HCT116 (cell line): ENCODE results near the gene MRPS7. TPM values are rescaled to one million over a fixed set of nuclear protein-coding genes. Genes with fewer than 3 reads are reported as not detected.

Experiments
- ATAC-seq: fragments of 200-7000 bp; cut with Tn5 transposase; 2 replicates; pipeline ENCODE4 v1.9.1; 2020; ENCODE audit warnings: mild to moderate bottlenecking, moderate library complexity
- BruUV-seq: library from RNA; stranded (reverse); fragments of 400-500 nt; replicated peaks from 2 replicates; lab custom pipeline; 2021; lab: Mats Ljungman, UMichigan
- CTCF ChIA-PET: fragments of 300-600 bp; sonication (Branson Sonifier 250); formaldehyde crosslinking; loops from one replicate; lab custom pipeline; 2021; ENCODE audit warnings: antibody characterized with exemption; lab: Charles Lee
- POLR2A ChIA-PET: fragments of 300-600, 350-600 bp; sonication (Branson Sonifier 250); formaldehyde crosslinking; loops from one replicate; lab custom pipeline; 2021; ENCODE audit warnings: antibody characterized with exemption; lab: Charles Lee
- RAD21 ChIA-PET, 2 experiments: fragments of 300-600 bp; sonication (Branson Sonifier 250); formaldehyde crosslinking; loops; one replicate each; lab custom pipeline; 2023; ENCODE audit warnings: low total read pairs in 2 of 2; ENCODE audit not compliant: uncharacterized antibody in 2 of 2, unreplicated experiment in 2 of 2, low non-redundant PET in 1 of 2; lab: Charles Lee
- DNase-seq: peaks from one replicate; pipeline ENCODE4 v3.0.0-alpha.2; 2010; ENCODE audit warnings: low read depth, low spot score
- H2AFZ ChIP-seq: fragments of 200-600 bp; shearing (Covaris generic), sonication (generic); 2 replicates; pipeline ENCODE4 v1.6.1; 2017; ENCODE audit warnings: low read depth, mixed run types, mixed read lengths, antibody characterized with exemption, low read length; ENCODE audit not compliant: poor library complexity, severe bottlenecking
- H3K27ac ChIP-seq: 2 replicates; pipeline ENCODE4 v1.5.1; 2012; ENCODE audit warnings: low read depth, low read length
- H3K27me3 ChIP-seq: fragments of 200-600 bp; sonication (generic); 2 replicates; pipeline ENCODE4 v1.6.1; 2016; ENCODE audit warnings: mixed run types, low read length, mixed read lengths; ENCODE audit not compliant: insufficient read depth
- H3K36me3 ChIP-seq, 2 experiments: fragments of 200-500 bp in 1 of 2; fragments of 200-600 bp in 1 of 2; sonication (Bioruptor generic) in 1 of 2; sonication (generic) in 1 of 2; 2 replicates each; pipeline versions ENCODE4 v1.5.1 to v1.6.1; 2014 to 2016; ENCODE audit warnings: low read length in 2 of 2, inconsistent platforms in 1 of 2, mixed read lengths in 1 of 2, mixed run types in 1 of 2; ENCODE audit not compliant: insufficient read depth in 2 of 2, control insufficient read depth in 1 of 2
- H3K4me1 ChIP-seq, 2 experiments: fragments of 200-600 bp in 1 of 2; sonication (generic) in 1 of 2; 2 replicates each; pipeline versions ENCODE4 v1.5.1 to v1.6.1; 2012 to 2017; ENCODE audit warnings: low read length in 2 of 2, inconsistent platforms in 1 of 2, mild to moderate bottlenecking in 1 of 2, mixed read lengths in 1 of 2, mixed run types in 1 of 2, moderate library complexity in 1 of 2; ENCODE audit not compliant: insufficient read depth in 2 of 2, control insufficient read depth in 1 of 2
- H3K4me2 ChIP-seq: fragments of 200-600 bp; sonication (generic); 2 replicates; pipeline ENCODE4 v1.6.1; 2017; ENCODE audit warnings: mixed run types, low read length, mixed read lengths
- H3K4me3 ChIP-seq, 2 experiments: fragments of 200-600 bp in 1 of 2; sonication (generic) in 1 of 2; replicated peaks in 1 of 2; 2 replicates each; pipeline ENCODE4 v1.5.1; 2011 to 2016; ENCODE audit warnings: low read length in 2 of 2, control low read depth in 1 of 2, low read depth in 1 of 2, mild to moderate bottlenecking in 1 of 2, mixed read lengths in 1 of 2, mixed run types in 1 of 2
- H3K79me2 ChIP-seq: fragments of 200-600 bp; sonication (generic); 2 replicates; pipeline ENCODE4 v1.6.1; 2017; ENCODE audit warnings: mild to moderate bottlenecking, mixed run types, low read length, moderate library complexity, mixed read lengths; ENCODE audit not compliant: insufficient read depth
- H3K9ac ChIP-seq: fragments of 200-600 bp; sonication (generic); 2 replicates; pipeline ENCODE4 v1.6.1; 2016; ENCODE audit warnings: low read length, mixed read lengths
- H3K9me2 ChIP-seq: fragments of 200-600 bp; sonication (generic), shearing (Covaris generic); 2 replicates; pipeline ENCODE4 v1.6.1; 2017; ENCODE audit warnings: mixed run types, mild to moderate bottlenecking, moderate library complexity; ENCODE audit not compliant: insufficient read depth
- H3K9me3 ChIP-seq, 2 experiments: fragments of 200-500 bp in 1 of 2; fragments of 200-600 bp in 1 of 2; sonication (Bioruptor generic) in 1 of 2; sonication (generic) in 1 of 2; 2 replicates each; pipeline ENCODE4 v1.6.1; 2014 to 2017; ENCODE audit warnings: low read length in 2 of 2, mixed read lengths in 2 of 2, inconsistent platforms in 1 of 2, low read depth in 1 of 2, mild to moderate bottlenecking in 1 of 2, mixed run types in 1 of 2, moderate library complexity in 1 of 2; ENCODE audit not compliant: control insufficient read depth in 1 of 2, insufficient read depth in 1 of 2
- H4K20me1 ChIP-seq: fragments of 200-600 bp; sonication (generic), shearing (Covaris generic); 2 replicates; pipeline ENCODE4 v1.6.1; 2017; ENCODE audit warnings: mixed run types, mild to moderate bottlenecking, moderate library complexity; ENCODE audit not compliant: insufficient read depth
- CEBPB ChIP-seq: IDR thresholded peaks from 2 replicates; pipeline ENCODE4 v1.6.1; 2012; ENCODE audit warnings: low read depth
- EGR1 ChIP-seq: IDR thresholded peaks from 2 replicates; pipeline ENCODE4 v1.6.1; 2012; ENCODE audit warnings: low read depth
- EZH2phosphoT487 ChIP-seq: fragments of 200-600 bp; IDR thresholded peaks from 2 replicates; pipeline ENCODE4 v1.6.1; 2018; ENCODE audit warnings: antibody characterized with exemption, borderline replicate concordance
- MAX ChIP-seq: IDR thresholded peaks from 2 replicates; pipeline ENCODE4 v1.6.1; 2012
- POLR2A ChIP-seq: IDR thresholded peaks from 2 replicates; pipeline ENCODE4 v1.7.0; 2011; ENCODE audit warnings: borderline replicate concordance; ENCODE audit not compliant: insufficient read depth, insufficient read length; ENCODE audit errors: extremely low read depth
- SIN3A ChIP-seq: IDR thresholded peaks from 2 replicates; pipeline ENCODE4 v1.6.1; 2012; ENCODE audit warnings: low read depth
- SP1 ChIP-seq: IDR thresholded peaks from 2 replicates; pipeline ENCODE4 v1.6.1; 2012; ENCODE audit warnings: low read depth
- TCF7L2 ChIP-seq: IDR thresholded peaks from 2 replicates; pipeline ENCODE4 v1.7.0; 2011; ENCODE audit warnings: borderline replicate concordance, inconsistent platforms; ENCODE audit not compliant: insufficient read depth, insufficient read length; ENCODE audit errors: extremely low read depth
- ZNF274 ChIP-seq: fragments of 200-500 bp; sonication (Bioruptor generic); IDR thresholded peaks from 2 replicates; pipeline ENCODE4 v1.6.1; 2014; ENCODE audit warnings: mild to moderate bottlenecking, low read depth, low read length, inconsistent platforms
- intact Hi-C: fragments of 100-400 bp; cut with micrococcal nuclease; formaldehyde crosslinking; loops from 2 replicates; pipeline ENCODE4 v1.10.0; 2022
- total RNA-seq: library from RNA; stranded (reverse); gene quantifications from one replicate; pipeline ENCODE4 v1.2.1, GENCODE V29; 2021; ENCODE audit not compliant: unreplicated experiment

Gene MRPS7
- total RNA-seq, 1 experiment from 2014 or later, result 104 TPM

- TF ChIP-seq ZNF274 (no peak), EGR1 (no peak), MAX (no peak), EZH2phosphoT487 (no peak), SP1 (no peak), TCF7L2 (no peak), SIN3A (no peak)
These were observed 20.2 kb upstream of the MRPS7 start (continued) for GRCh38 chr17:75241502-75241901.

GRCh38 chr17:75241996-75242460, 19.7 kb upstream of the MRPS7 start:
- TF ChIP-seq POLR2A (no peak), CEBPB (no peak)
- RAD21 ChIA-PET, result no interaction called here
- POLR2A ChIA-PET, result no interaction called here
- ATAC-seq, result no peak
- Histone ChIP-seq H3K9me2 (no peaks in the 10 kb centered on the region), H3K27me3 (no peaks in the 10 kb centered on the region), H3K4me3 (no peak overlapping the region), H3K4me1 (peaks cover 0 to 11% of the 10 kb centered on the region in 2 experiments; a peak in 1 of 4 replicates), H3K79me2 (peaks cover 7% of the 10 kb centered on the region), H3K4me2 (no peak overlapping the region), H3K36me3 (peaks cover 60 to 83% of the 10 kb centered on the region in 2 experiments), H3K9me3 (no peaks in the 10 kb centered on the region), H2AFZ (no peak overlapping the region), H4K20me1 (peaks cover 6% of the 10 kb centered on the region; the same call in 1 of the 2 replicates), H3K9ac (no peak overlapping the region), H3K27ac (no peak overlapping the region)
- CTCF ChIA-PET, result interaction anchor here (2.9 to 3.3 kb wide), 2 partner anchors 19 to 128 kb away, joined by 16 to 30 read pairs; partner anchors contain the start of genes GGA3 and MRPS7
- DNase-seq, result no peak
- intact Hi-C loops, result loop anchor here (2.0 kb wide), 1 partner anchor 163 kb away; the partner anchor contains the start of gene GRB2
- no TSS peak for BruUV-seq
